ENCODE measurements around the gene MST1. TPM values are rescaled to one million over a fixed set of nuclear protein-coding genes. Genes with fewer than 3 reads are reported as not detected.

Gene MST1
- total and polyA plus RNA-seq, 2 of the 8 experiments (the other 6 are each of a cell fraction or from before 2014, with no cell fraction given): 6.2 to 9.5 TPM

- CTCF ChIA-PET (ENCODE audit: partially characterized antibody): interaction anchor here (1.3 kb wide), 1 partner anchor 31 kb away, joined by 4 read pairs; no protein-coding TSS in a partner anchor
- no peak overlapping the region for H3K4me2 ChIP-seq (ENCODE audit: insufficient read depth in 1 of 2, low read depth in 2 of 2, low read length in 2 of 2)
- no peak for DNase-seq (ENCODE audit: low read depth in 1 of 2, low spot score in 2 of 2)
- H4K91ac ChIP-seq (replicated peaks; ENCODE audit: insufficient read length, low read length): no peak overlapping the region
- WGBS, 2 experiments (ENCODE audit: extremely low coverage in 1 of 2, insufficient coverage in 1 of 2, insufficient read length in 1 of 2, insufficient replicate concordance in 2 of 2, low coverage in 1 of 2, low lambda C conversion rate in 2 of 2, missing lambda C conversion rate in 1 of 2): 91% methylated on average over 11 of the region's 11 CpGs; no CpG with 5 or more reads in 1 of the 2 experiments
- H2BK15ac ChIP-seq (ENCODE audit: low read length): no peak overlapping the region
- no peaks in the 10 kb centered on the region; a peak in 1 of 4 replicates for H3K79me2 ChIP-seq (ENCODE audit: control insufficient read depth in 1 of 2, insufficient read depth in 2 of 2, low read length in 2 of 2)
- H3K27ac ChIP-seq (ENCODE audit: low read depth, low read length): no peak overlapping the region
- no peak overlapping the region for H2AFZ ChIP-seq (ENCODE audit: low read length)
- H3K4me1 ChIP-seq (replicated peaks in 1 of 4; ENCODE audit: control insufficient read depth in 3 of 4, insufficient read depth in 4 of 4, low read length in 3 of 4): no peaks in the 10 kb centered on the region
- no peak overlapping the region for H2AK5ac ChIP-seq (ENCODE audit: low read depth, low read length)
- TF ChIP-seq KDM1A (IDR thresholded peaks at IDR 0.05; ENCODE audit: borderline replicate concordance, low read length) (no peak), ZNF274 (IDR thresholded peaks at IDR 0.05; ENCODE audit: borderline replicate concordance, extremely low read depth, low read length) (no peak), SAP30 (IDR thresholded peaks at IDR 0.05; ENCODE audit: insufficient read depth, insufficient replicate concordance, low read length) (no peak), TCF12 (IDR thresholded peaks at IDR 0.05; ENCODE audit: low read depth, low read length) (no peak), POLR2A (IDR thresholded peaks at IDR 0.05; ENCODE audit: control extremely low read depth in 1 of 2, low read depth in 2 of 2, low read length in 2 of 2) (no peak), CTBP2 (IDR thresholded peaks at IDR 0.05; ENCODE audit: borderline replicate concordance, insufficient read depth, insufficient read length, low read length) (no peak), E2F6 (IDR thresholded peaks at IDR 0.05) (no peak), ATF3 (IDR thresholded peaks at IDR 0.05; ENCODE audit: insufficient read depth, low read depth, low read length) (no peak), HDAC6 (IDR thresholded peaks at IDR 0.05; ENCODE audit: low read depth, low read length) (no peak), SRF (IDR thresholded peaks at IDR 0.05; ENCODE audit: low read depth, low read length) (no peak), RBBP5 (IDR thresholded peaks at IDR 0.05; ENCODE audit: borderline replicate concordance, low read depth, low read length) (no peak), ASH2L (IDR thresholded peaks at IDR 0.05; ENCODE audit: low read length) (no peak), CBX8 (IDR thresholded peaks at IDR 0.05; ENCODE audit: borderline replicate concordance, low read depth, low read length) (no peak)
- no peak overlapping the region for H3K14ac ChIP-seq (ENCODE audit: insufficient read length)
- no peak overlapping the region for H3K4ac ChIP-seq (replicated peaks; ENCODE audit: insufficient read length, low read depth, low read length)
- H3K36me3 ChIP-seq (ENCODE audit: control insufficient read depth in 2 of 4, insufficient read depth in 4 of 4, low read length in 3 of 4): peaks cover 11 to 44% (median 39%) of the 10 kb centered on the region in 4 experiments
- no peaks in the 10 kb centered on the region for H3K9me3 ChIP-seq (ENCODE audit: insufficient read depth in 2 of 2, low read depth in 1 of 2, low read length in 1 of 2)
- H2BK120ac ChIP-seq (replicated peaks; ENCODE audit: low read depth, low read length): no peak overlapping the region
- H4K5ac ChIP-seq (ENCODE audit: insufficient read length, low read depth, low read length): no peak overlapping the region
- H3K4me3 ChIP-seq (ENCODE audit: extremely low read depth in 1 of 4, insufficient read depth in 2 of 4, low read depth in 3 of 4, low read length in 4 of 4): no peak overlapping the region
- no peak overlapping the region for H2BK20ac ChIP-seq (ENCODE audit: low read length)
- H3K18ac ChIP-seq (ENCODE audit: extremely low read depth, low read length): no peak overlapping the region
- no peak overlapping the region for H2BK12ac ChIP-seq (ENCODE audit: low read depth, low read length)
- POLR2A ChIA-PET (ENCODE audit: partially characterized antibody): no interaction called here
- no peak for FAIRE-seq
- no peaks in the 10 kb centered on the region for H3K27me3 ChIP-seq (replicated peaks in 1 of 4; ENCODE audit: control insufficient read depth in 3 of 4, extremely low read depth in 1 of 4, insufficient read depth in 3 of 4, low read length in 3 of 4)
- no peaks in the 10 kb centered on the region for H3K23me2 ChIP-seq (ENCODE audit: low read depth, low read length)
- no peak overlapping the region for H2BK5ac ChIP-seq (ENCODE audit: low read depth, low read length)
- no peak overlapping the region for H3K9ac ChIP-seq (replicated peaks in 1 of 4; ENCODE audit: extremely low read depth in 1 of 4, low read depth in 3 of 4, low read length in 3 of 4)
- H4K8ac ChIP-seq (ENCODE audit: extremely low read depth, insufficient read depth, low read length): no peak overlapping the region; the same call in 1 of the 2 replicates
- no peak overlapping the region for H3K56ac ChIP-seq (replicated peaks; ENCODE audit: insufficient read length, low read depth, low read length)
- peaks cover 2% of the 10 kb centered on the region in 2 experiments for H4K20me1 ChIP-seq (replicated peaks in 1 of 2; ENCODE audit: control insufficient read depth in 1 of 2, insufficient read depth in 2 of 2, low read length in 2 of 2)
- no peaks in the 10 kb centered on the region; the same call in 1 of the 2 replicates for H3K79me1 ChIP-seq (ENCODE audit: low read depth, low read length)
- no peak overlapping the region for H3K23ac ChIP-seq (ENCODE audit: insufficient read length)
These were observed 43.3 kb upstream of the MST1 start for GRCh38 chr3:49732597-49732996.
